ENCODE results near the gene WNT5B. TPM values are rescaled to one million over a fixed set of nuclear protein-coding genes. Genes with fewer than 3 reads are reported as not detected.

The WNT5B gene
- total RNA-seq, 1 donor = 16.6 TPM

- DNase-seq (ENCODE audit: low read depth) = no peak
- H3K4me3 ChIP-seq (ENCODE audit: low read depth, low read length) = no peak overlapping the region
- TF ChIP-seq CTCF (IDR thresholded peaks at IDR 0.05; ENCODE audit: insufficient read depth, low read length) = no peak
These were observed 5.1 kb downstream of the WNT5B start for GRCh38 chr12:1634149-1634548.

GRCh38 chr12:1634590-1635191 lies 5.7 kb downstream of the WNT5B start:
- TF ChIP-seq CTCF (IDR thresholded peaks at IDR 0.05; ENCODE audit: insufficient read depth, low read length) = peak; percentile 96
- no peak overlapping the region for H3K4me3 ChIP-seq (ENCODE audit: low read depth, low read length)
- DNase-seq (ENCODE audit: low read depth) = peak; percentile 81

GRCh38 chr12:1635301-1636095 lies 6.5 kb downstream of the WNT5B start:
- no peak for TF ChIP-seq CTCF (IDR thresholded peaks at IDR 0.05; ENCODE audit: insufficient read depth, low read length)
- no peak overlapping the region for H3K4me3 ChIP-seq (ENCODE audit: low read depth, low read length)
- no peak for DNase-seq (ENCODE audit: low read depth)

- no peak for TF ChIP-seq CTCF (IDR thresholded peaks at IDR 0.05; ENCODE audit: insufficient read depth, low read length)
- H3K4me3 ChIP-seq (ENCODE audit: low read depth, low read length) = no peak overlapping the region
- no peak for DNase-seq (ENCODE audit: low read depth)
These were observed 9.2 kb downstream of the WNT5B start for GRCh38 chr12:1638203-1638602.

DNA sequence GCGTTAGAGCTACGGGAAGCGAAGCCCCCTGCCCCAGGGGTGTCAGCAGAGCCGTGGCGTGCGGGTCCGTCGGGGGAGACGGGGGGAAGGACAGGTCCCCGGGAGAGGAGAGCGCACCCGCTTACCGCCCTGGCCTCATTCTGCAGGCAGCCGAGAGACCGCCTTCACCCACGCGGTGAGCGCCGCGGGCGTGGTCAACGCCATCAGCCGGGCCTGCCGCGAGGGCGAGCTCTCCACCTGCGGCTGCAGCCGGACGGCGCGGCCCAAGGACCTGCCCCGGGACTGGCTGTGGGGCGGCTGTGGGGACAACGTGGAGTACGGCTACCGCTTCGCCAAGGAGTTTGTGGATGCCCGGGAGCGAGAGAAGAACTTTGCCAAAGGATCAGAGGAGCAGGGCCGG lies 10.5 kb downstream of the WNT5B start:
- DNase-seq (ENCODE audit: low read depth) = no peak
- H3K4me3 ChIP-seq (ENCODE audit: low read depth, low read length) = no peak overlapping the region
- no peak for TF ChIP-seq CTCF (IDR thresholded peaks at IDR 0.05; ENCODE audit: insufficient read depth, low read length)

- H3K4me3 ChIP-seq (ENCODE audit: low read depth, low read length) = no peak overlapping the region
- DNase-seq (ENCODE audit: low read depth) = no peak
- no peak for TF ChIP-seq CTCF (IDR thresholded peaks at IDR 0.05; ENCODE audit: insufficient read depth, low read length)
These were observed 11.6 kb downstream of the WNT5B start for GRCh38 chr12:1640328-1641234.

All from fibroblast of the aortic adventitia (primary cell).